SK-N-MC (cell line): ENCODE data around the gene SSTR3.

Experiments
- EZH2 ChIP-seq: fragments of 200-600 bp; sonication (generic); IDR thresholded peaks from one replicate; pipeline ENCODE4 v1.6.1; 2017; ENCODE audit warnings: antibody characterized with exemption
- FOXP2 ChIP-seq: optimal IDR thresholded peaks from 2 replicates; pipeline ENCODE3; 2011; ENCODE audit warnings: mild to moderate bottlenecking, moderate library complexity; ENCODE audit not compliant: insufficient read depth; ENCODE audit errors: extremely low read length, control extremely low read depth
- POLR2AphosphoS5 ChIP-seq: IDR thresholded peaks from 2 replicates; pipeline ENCODE4 v1.6.1; 2012; ENCODE audit warnings: mild to moderate bottlenecking, low read depth, low read length, borderline replicate concordance

DNA sequence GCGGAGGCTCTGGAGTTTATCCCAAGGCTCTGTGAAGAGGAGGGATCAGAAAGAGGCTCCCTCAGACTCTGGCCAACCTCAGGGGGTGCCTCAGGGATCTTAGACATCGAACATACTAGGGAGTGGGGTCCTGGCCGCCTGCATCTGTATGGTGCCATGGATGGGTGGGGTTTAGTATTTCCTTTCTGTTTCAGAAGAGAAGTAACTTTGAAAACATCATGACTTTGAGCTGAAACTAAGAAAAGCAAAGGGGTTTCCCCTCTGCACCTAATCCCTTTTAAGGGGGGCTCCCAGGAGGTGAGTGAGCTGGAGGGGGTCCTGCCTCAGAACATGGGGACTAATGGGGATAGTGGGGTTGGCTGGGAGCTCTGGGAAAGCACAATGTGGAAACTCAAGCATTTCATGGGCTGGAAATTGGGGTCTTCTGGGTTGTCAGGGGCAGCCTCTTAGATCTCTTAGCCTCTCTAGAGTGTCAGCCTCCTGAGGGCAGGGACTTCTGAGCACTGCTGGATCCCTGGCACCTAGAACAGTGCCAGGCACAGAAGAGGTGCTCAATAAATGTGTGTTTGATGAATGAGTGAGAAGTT lies 11.8 kb upstream of the SSTR3 start:
- TF ChIP-seq POLR2AphosphoS5 (no peak), EZH2 (no peak), FOXP2 (no peak)
